Smooth muscle cell (in vitro differentiated cells): Measurements from ENCODE around the gene NTSR1. TPM values are rescaled to one million over a fixed set of nuclear protein-coding genes. Genes with fewer than 3 reads are reported as not detected.

Source experiments
- DNase-seq: peaks from one replicate; lab custom pipeline; 2025; ENCODE audit not compliant: unreplicated experiment; lab: John Stamatoyannopoulos, UW
- H2AFZ ChIP-seq: fragments of 200-600 bp; sonication (generic); 2 replicates; pipeline ENCODE4 v1.6.0; 2016; ENCODE audit warnings: antibody characterized with exemption, low read depth, mild to moderate bottlenecking
- H3F3A ChIP-seq: fragments of 200-600 bp; sonication (generic); 2 replicates; pipeline ENCODE4 v1.6.0; 2017; ENCODE audit warnings: antibody characterized with exemption, low read depth
- H3K27ac ChIP-seq: fragments of 200-600 bp; sonication (generic); 2 replicates; pipeline ENCODE4 v1.5.1; 2016; ENCODE audit warnings: low read depth, mild to moderate bottlenecking
- H3K27me3 ChIP-seq: fragments of 200-600 bp; sonication (generic); 2 replicates; pipeline ENCODE4 v1.6.1; 2016; ENCODE audit warnings: low read depth, mild to moderate bottlenecking
- H3K36me3 ChIP-seq: fragments of 200-600 bp; sonication (generic); 2 replicates; pipeline ENCODE4 v1.5.1; 2016; ENCODE audit warnings: low read depth
- H3K4me1 ChIP-seq: fragments of 200-600 bp; sonication (generic); 2 replicates; pipeline ENCODE4 v1.5.1; 2016; ENCODE audit warnings: low read depth
- H3K4me2 ChIP-seq: fragments of 200-600 bp; sonication (generic); 2 replicates; pipeline ENCODE4 v1.6.0; 2016; ENCODE audit warnings: mild to moderate bottlenecking
- H3K4me3 ChIP-seq: fragments of 200-600 bp; sonication (generic); 2 replicates; pipeline ENCODE4 v1.5.1; 2016; ENCODE audit warnings: mild to moderate bottlenecking
- H3K79me2 ChIP-seq: fragments of 200-600 bp; sonication (generic); 2 replicates; pipeline ENCODE4 v1.6.0; 2016; ENCODE audit warnings: low read depth, mild to moderate bottlenecking
- H3K9ac ChIP-seq: fragments of 200-600 bp; sonication (generic); 2 replicates; pipeline ENCODE4 v1.6.0; 2016; ENCODE audit warnings: low read depth
- H3K9me3 ChIP-seq: fragments of 200-600 bp; sonication (generic); replicated peaks from 2 replicates; pipeline ENCODE4 v1.5.1; 2016; ENCODE audit warnings: low read depth
- H4K20me1 ChIP-seq: fragments of 200-600 bp; sonication (generic); 2 replicates; pipeline ENCODE4 v1.6.0; 2016; ENCODE audit warnings: low read depth
- WGBS: methylation state at CpG from one replicate; pipeline ENCODE4 v1.1.7; 2016; ENCODE audit warnings: low lambda C conversion rate; 5-methylcytosine and 5-hydroxymethylcytosine counted together
- polyA plus RNA-seq: library from polyadenylated mRNA; unstranded; fragments of >200 nt; fragmentation: Nextera tagmentation; extraction: Ambion mirVana; gene quantifications from 2 replicates; pipeline ENCODE4 v1.2.1, GENCODE V29; 2016
- total RNA-seq: library from RNA; depleted of rRNA; stranded (reverse); fragments of >200 nt; gene quantifications from 2 replicates; pipeline ENCODE4 v1.2.3, GENCODE V29; 2014
- TF ChIP-seq, protein P1 (sequence below): fragments of 200-600 bp; sonication (generic); IDR thresholded peaks from 2 replicates; pipeline ENCODE4 v1.5.1; 2017; ENCODE audit warnings: borderline replicate concordance, mild to moderate bottlenecking, antibody characterized with exemption; ENCODE audit not compliant: insufficient read depth, poor library complexity, severe bottlenecking

NTSR1 gene
- total and polyA plus RNA-seq, 2 experiments from 2014 or later = 0.09 TPM; not detected in 1

DNA sequence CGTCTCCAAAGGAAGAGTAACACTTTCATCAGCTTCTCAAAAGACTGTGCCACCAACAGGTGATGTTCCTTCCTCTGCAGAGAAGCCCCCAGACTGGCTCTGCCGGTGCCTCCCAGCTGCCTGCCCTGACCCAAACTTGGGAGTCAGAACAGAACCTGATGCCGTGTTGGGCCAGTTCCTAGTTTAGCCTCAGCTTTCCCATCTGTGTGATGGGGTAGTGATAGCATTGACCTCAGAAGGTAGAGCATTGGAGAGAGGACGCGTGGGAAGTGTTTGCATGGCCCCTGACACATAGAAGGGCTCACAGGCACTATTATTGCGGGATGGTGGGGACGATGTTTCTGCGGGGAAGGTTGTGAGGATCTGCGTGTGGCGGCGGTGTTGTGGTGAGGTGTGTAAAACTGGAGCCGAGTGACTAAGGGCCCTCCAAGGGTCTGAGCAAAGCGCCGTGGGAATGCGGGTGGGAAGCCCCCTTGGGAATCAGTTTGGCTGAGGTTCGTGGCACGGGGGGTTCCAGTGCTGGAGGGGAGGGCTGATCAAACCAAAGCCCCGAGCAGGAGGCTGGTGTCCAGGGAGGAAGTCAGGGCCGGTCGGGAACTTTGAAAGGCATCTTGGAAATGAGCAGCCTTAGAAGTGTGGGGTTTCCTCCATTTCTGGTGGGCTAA lies 1.7 kb downstream of the NTSR1 start:
- no peak for DNase-seq
- TF ChIP-seq, protein P1, sequence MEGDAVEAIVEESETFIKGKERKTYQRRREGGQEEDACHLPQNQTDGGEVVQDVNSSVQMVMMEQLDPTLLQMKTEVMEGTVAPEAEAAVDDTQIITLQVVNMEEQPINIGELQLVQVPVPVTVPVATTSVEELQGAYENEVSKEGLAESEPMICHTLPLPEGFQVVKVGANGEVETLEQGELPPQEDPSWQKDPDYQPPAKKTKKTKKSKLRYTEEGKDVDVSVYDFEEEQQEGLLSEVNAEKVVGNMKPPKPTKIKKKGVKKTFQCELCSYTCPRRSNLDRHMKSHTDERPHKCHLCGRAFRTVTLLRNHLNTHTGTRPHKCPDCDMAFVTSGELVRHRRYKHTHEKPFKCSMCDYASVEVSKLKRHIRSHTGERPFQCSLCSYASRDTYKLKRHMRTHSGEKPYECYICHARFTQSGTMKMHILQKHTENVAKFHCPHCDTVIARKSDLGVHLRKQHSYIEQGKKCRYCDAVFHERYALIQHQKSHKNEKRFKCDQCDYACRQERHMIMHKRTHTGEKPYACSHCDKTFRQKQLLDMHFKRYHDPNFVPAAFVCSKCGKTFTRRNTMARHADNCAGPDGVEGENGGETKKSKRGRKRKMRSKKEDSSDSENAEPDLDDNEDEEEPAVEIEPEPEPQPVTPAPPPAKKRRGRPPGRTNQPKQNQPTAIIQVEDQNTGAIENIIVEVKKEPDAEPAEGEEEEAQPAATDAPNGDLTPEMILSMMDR = no peak
- Histone ChIP-seq H4K20me1 (no peaks in the 10 kb centered on the region), H3K4me3 (no peak overlapping the region), H3K4me1 (peaks cover 4% of the 10 kb centered on the region), H3K9me3 (no peaks in the 10 kb centered on the region), H3K79me2 (no peaks in the 10 kb centered on the region), H3K4me2 (no peak overlapping the region), H3F3A (no peaks in the 10 kb centered on the region), H3K27me3 (peaks cover 52% of the 10 kb centered on the region), H3K36me3 (no peaks in the 10 kb centered on the region), H3K9ac (no peak overlapping the region), H2AFZ (no peak overlapping the region), H3K27ac (no peak overlapping the region)
- WGBS = 91% methylated on average over 20 of the region's 20 CpGs

DNA sequence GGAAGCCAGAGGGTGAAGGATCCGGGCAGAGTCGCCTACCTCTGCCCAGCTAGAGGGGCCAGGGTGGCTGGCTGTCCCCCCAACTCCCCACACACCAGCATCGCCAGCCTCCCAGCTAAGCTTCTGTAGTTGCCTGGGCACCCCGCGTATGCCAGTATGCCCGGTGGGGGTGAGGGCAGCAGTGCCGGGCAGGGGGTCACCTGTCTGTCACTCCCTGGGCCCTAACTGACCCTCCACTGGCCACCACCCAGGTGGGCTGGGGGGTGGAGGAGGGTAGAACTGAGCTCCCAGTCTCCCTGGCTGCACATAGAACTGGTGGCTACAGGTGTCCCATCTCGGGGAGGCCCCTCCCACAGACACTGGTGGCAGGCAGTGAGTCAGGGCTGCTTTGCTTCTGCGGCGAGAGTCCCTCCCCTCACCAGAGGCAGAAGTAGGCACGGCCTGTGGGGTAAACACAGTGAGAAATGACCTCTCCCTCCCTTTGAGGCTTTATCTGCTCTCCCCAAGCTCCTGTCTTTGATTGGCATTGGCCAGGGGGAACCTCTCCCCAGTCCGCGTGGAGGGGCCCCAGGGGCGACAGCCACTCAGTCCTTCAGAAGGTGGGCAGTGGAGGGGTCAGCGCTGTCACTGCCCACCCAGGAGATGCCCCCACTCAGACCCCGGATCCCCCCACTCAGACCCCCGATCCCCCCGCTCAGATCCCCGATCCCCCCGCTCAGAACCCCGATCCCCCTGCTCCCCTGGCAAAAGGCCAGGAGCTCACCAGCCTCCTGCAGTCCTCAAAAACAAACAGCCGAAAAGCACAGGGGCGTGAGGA lies 2.5 kb downstream of the NTSR1 start:
- Histone ChIP-seq H3K4me3 (no peak overlapping the region), H3K27ac (no peak overlapping the region), H3K9ac (no peak overlapping the region), H3K36me3 (no peaks in the 10 kb centered on the region), H3K79me2 (no peaks in the 10 kb centered on the region), H3K9me3 (no peaks in the 10 kb centered on the region), H2AFZ (no peak overlapping the region), H4K20me1 (no peaks in the 10 kb centered on the region), H3K4me1 (peaks cover 4% of the 10 kb centered on the region), H3K27me3 (peaks cover 52% of the 10 kb centered on the region), H3K4me2 (no peak overlapping the region), H3F3A (no peaks in the 10 kb centered on the region)
- DNase-seq = no peak
- TF ChIP-seq, protein P1 = no peak
- WGBS = 83% methylated on average over 15 of the region's 23 CpGs

DNA sequence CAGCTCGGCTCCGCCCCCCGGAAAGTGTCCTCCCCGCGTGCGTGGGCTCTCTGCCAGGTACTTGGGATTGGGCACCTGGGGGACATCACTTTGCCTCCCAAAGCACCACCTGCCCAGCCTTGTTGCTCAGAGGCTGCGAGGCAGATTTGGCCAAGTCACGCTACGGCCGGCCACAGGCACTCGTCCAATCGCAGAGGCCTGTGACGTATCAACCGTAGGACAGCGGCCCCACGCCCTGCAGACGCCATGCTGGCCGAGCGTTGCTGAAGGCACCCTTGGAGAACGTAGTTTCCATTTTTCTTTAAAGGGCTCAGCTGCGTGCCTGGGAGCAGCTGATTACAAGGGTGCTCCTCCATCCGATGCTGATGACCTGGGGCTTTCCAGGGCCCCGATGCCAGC lies 3.1 kb downstream of the NTSR1 start:
- no peak overlapping the region for H3K4me3 ChIP-seq
- H3K27ac ChIP-seq = no peak overlapping the region
- H2AFZ ChIP-seq = no peak overlapping the region
- H3K36me3 ChIP-seq = no peaks in the 10 kb centered on the region
- H4K20me1 ChIP-seq = no peaks in the 10 kb centered on the region
- peaks cover 4% of the 10 kb centered on the region for H3K4me1 ChIP-seq
- H3K9me3 ChIP-seq = no peaks in the 10 kb centered on the region
- no peak overlapping the region for H3K4me2 ChIP-seq
- no peak overlapping the region for H3K9ac ChIP-seq
- H3K79me2 ChIP-seq = no peaks in the 10 kb centered on the region
- TF ChIP-seq, protein P1 = no peak
- no peak for DNase-seq
- WGBS = 91% methylated on average over 23 of the region's 23 CpGs
- no peaks in the 10 kb centered on the region for H3F3A ChIP-seq
- H3K27me3 ChIP-seq = peaks cover 52% of the 10 kb centered on the region

DNA sequence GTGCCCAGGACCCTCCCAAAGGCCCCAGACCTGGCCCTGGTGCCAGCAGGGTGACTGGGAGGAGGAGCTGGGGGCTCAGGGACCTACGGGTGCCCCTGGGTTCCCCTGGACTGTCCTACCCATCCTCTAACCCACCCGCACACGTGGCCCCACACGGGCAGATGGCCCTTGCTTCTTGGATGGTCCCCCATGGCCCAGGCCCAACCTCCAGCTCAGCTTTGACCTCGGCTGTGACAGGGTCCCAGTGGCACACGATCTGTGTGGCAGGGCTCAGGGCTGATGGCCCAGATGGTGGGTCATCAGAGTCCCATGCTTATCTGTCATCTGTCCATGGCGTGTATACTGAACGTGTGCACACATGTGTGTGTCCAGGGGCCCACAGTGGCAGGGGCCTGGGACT lies 4.0 kb downstream of the NTSR1 start:
- no peaks in the 10 kb centered on the region for H3F3A ChIP-seq
- TF ChIP-seq, protein P1 = no peak
- H3K27ac ChIP-seq = no peak overlapping the region
- H3K4me3 ChIP-seq = no peak overlapping the region
- H4K20me1 ChIP-seq = no peaks in the 10 kb centered on the region
- no peaks in the 10 kb centered on the region for H3K36me3 ChIP-seq
- DNase-seq = no peak
- H2AFZ ChIP-seq = no peak overlapping the region
- H3K4me2 ChIP-seq = no peak overlapping the region
- peaks cover 44% of the 10 kb centered on the region for H3K27me3 ChIP-seq
- H3K4me1 ChIP-seq = peaks cover 4% of the 10 kb centered on the region
- H3K79me2 ChIP-seq = no peaks in the 10 kb centered on the region
- 83% methylated on average over 8 of the region's 8 CpGs for WGBS
- no peak overlapping the region for H3K9ac ChIP-seq
- no peaks in the 10 kb centered on the region for H3K9me3 ChIP-seq
